PC-9 (cell line): ENCODE data around the gene TNIK.

Experiments used
- CTCF ChIP-seq: fragments of 200-600 bp; sonication (generic); conservative IDR thresholded peaks from 2 replicates; pipeline ENCODE4 v1.6.1; 2017; ENCODE audit warnings: mixed run types, antibody characterized with exemption, mild to moderate bottlenecking, moderate library complexity
- EZH2 ChIP-seq: fragments of 200-600 bp; sonication (generic); IDR thresholded peaks from 2 replicates; pipeline ENCODE4 v1.8.0; 2017; ENCODE audit warnings: antibody characterized with exemption, low read depth

GRCh38 chr3:171429635-171430034, 30.6 kb downstream of the TNIK start:
- TF ChIP-seq CTCF = no peak
- no peak for TF ChIP-seq EZH2
